Esophagus muscularis mucosa (tissue), 4 donors: ENCODE measurements around the gene CIT. TPM values are rescaled to one million over a fixed set of nuclear protein-coding genes. Genes with fewer than 3 reads are reported as not detected.

Experiments
- DNase-seq: peaks from one replicate; pipeline ENCODE4 v3.0.0-alpha.2; 2017; ENCODE audit errors: extremely low spot score
- H3K27ac ChIP-seq, 4 donors: fragments of 200-600 bp; sonication (generic); replicated peaks in 1 of 4; 1 replicate in 3 of 4; 2 replicates in 1 of 4; pipeline ENCODE4 v1.5.1; 2016 to 2019; ENCODE audit warnings: mild to moderate bottlenecking in 1 of 4
- H3K27me3 ChIP-seq, 4 donors: fragments of 200-600 bp; sonication (generic); one replicate each; pipeline versions ENCODE4 v1.5.1 to v1.6.0; 2016 to 2019
- H3K36me3 ChIP-seq, 4 donors: fragments of 200-600 bp; sonication (generic); one replicate each; pipeline ENCODE4 v1.5.1; 2016 to 2019
- H3K4me1 ChIP-seq, 4 donors: fragments of 200-600 bp; sonication (generic); one replicate each; pipeline ENCODE4 v1.5.1; 2016 to 2019
- H3K4me3 ChIP-seq, 4 donors: fragments of 200-600 bp; sonication (generic); 1 replicate in 2 of 4; 2 replicates in 2 of 4; pipeline ENCODE4 v1.5.1; 2016 to 2019; ENCODE audit warnings: mild to moderate bottlenecking in 4 of 4, moderate library complexity in 1 of 4
- H3K9me3 ChIP-seq, 4 donors: fragments of 200-600 bp; sonication (generic); 1 replicate in 3 of 4; 2 replicates in 1 of 4; pipeline ENCODE4 v1.5.1; 2016 to 2019
- CTCF ChIP-seq, 3 experiments: fragments of 200-600 bp in 2 of 3; fragments of 450-650 bp in 1 of 3; sonication (generic) in 2 of 3; IDR thresholded peaks; one replicate each; pipeline ENCODE4 v1.5.1; 2017 to 2019; ENCODE audit warnings: antibody characterized with exemption in 3 of 3, mild to moderate bottlenecking in 2 of 3, moderate library complexity in 1 of 3
- EP300 ChIP-seq: sonication (generic); formaldehyde crosslinking; IDR thresholded peaks from one replicate; pipeline ENCODE4 v1.6.1; 2017; ENCODE audit warnings: antibody characterized with exemption
- POLR2A ChIP-seq: fragments of 450-650 bp; IDR thresholded peaks from one replicate; pipeline ENCODE4 v1.6.1; 2017; ENCODE audit warnings: antibody characterized with exemption, moderate library complexity, mild to moderate bottlenecking, low read depth
- POLR2AphosphoS5 ChIP-seq, 2 donors: sonication (generic); formaldehyde crosslinking; IDR thresholded peaks; one replicate each; pipeline ENCODE4 v1.6.1; 2017; ENCODE audit warnings: antibody characterized with exemption in 2 of 2
- WGBS: methylation state at CpG from one replicate; pipeline ENCODE4 v1.1.5; 2018; 5-methylcytosine and 5-hydroxymethylcytosine counted together
- intact Hi-C: fragments of 100-400 bp; cut with DNase I; formaldehyde crosslinking; loops from one replicate; pipeline ENCODE4 v1.15.1; 2023
- total RNA-seq, 4 donors: library from RNA; depleted of rRNA; stranded (reverse); fragments of >200 nt; gene quantifications; one replicate each; pipeline versions ENCODE4 v1.1.0 to v1.2.1, GENCODE V29; 2016

The CIT gene
- total RNA-seq, 4 donors from 2014 or later, result 5.1 to 14.8 (median 5.8) TPM

- no peak overlapping the region for H3K27ac ChIP-seq
- no peak for DNase-seq
- H3K4me1 ChIP-seq, result peaks cover 0 to 21% (median 3%) of the 10 kb centered on the region in 4 donors
- no peak overlapping the region for H3K4me3 ChIP-seq
- 85% methylated on average over 2 of the region's 2 CpGs for WGBS
- H3K9me3 ChIP-seq, result peaks cover 0 to 9% (median 4%) of the 10 kb centered on the region in 4 donors
- TF ChIP-seq CTCF (IDR thresholded peaks at IDR 0.05), result no peak
- no peak for TF ChIP-seq POLR2AphosphoS5 (IDR thresholded peaks at IDR 0.05)
- H3K27me3 ChIP-seq, result no peaks in the 10 kb centered on the region
- intact Hi-C loops, result loop anchor here (10.0 kb wide), 1 partner anchor 117 kb away; the partner anchor contains the start of gene PRKAB1
- H3K36me3 ChIP-seq, result no peaks in the 10 kb centered on the region
Measured at GRCh38 chr12:119781804-119782203, 95.3 kb downstream of the CIT start.

GRCh38 chr12:119780786-119781434, 96.2 kb downstream of the CIT start:
- Histone ChIP-seq H3K27me3 (no peaks in the 10 kb centered on the region), H3K4me3 (no peak overlapping the region), H3K9me3 (peaks cover 0 to 9% (median 4%) of the 10 kb centered on the region in 4 donors), H3K36me3 (no peaks in the 10 kb centered on the region), H3K27ac (no peak overlapping the region), H3K4me1 (peaks cover 0 to 21% (median 3%) of the 10 kb centered on the region in 4 donors)
- peak; percentile 69 to 79 (median 70) for TF ChIP-seq CTCF (IDR thresholded peaks at IDR 0.05)
- peak in 1 of 2 donors; percentile 11 for TF ChIP-seq POLR2AphosphoS5 (IDR thresholded peaks at IDR 0.05)
- no peak for TF ChIP-seq POLR2A
- no peak for DNase-seq
- intact Hi-C loops, result loop anchor here (10.0 kb wide), 1 partner anchor 116 kb away; the partner anchor contains the start of gene PRKAB1
- 31% methylated on average over 8 of the region's 8 CpGs for WGBS

- Histone ChIP-seq H3K4me1 (peaks cover 0 to 14% (median under 1%) of the 10 kb centered on the region in 4 donors), H3K9me3 (no peaks in the 10 kb centered on the region), H3K27ac (no peak overlapping the region), H3K27me3 (no peaks in the 10 kb centered on the region), H3K4me3 (no peak overlapping the region), H3K36me3 (no peaks in the 10 kb centered on the region)
- TF ChIP-seq EP300 (no peak), CTCF (IDR thresholded peaks at IDR 0.05) (no peak), POLR2AphosphoS5 (IDR thresholded peaks at IDR 0.05) (no peak), POLR2A (no peak)
- DNase-seq, result no peak
- WGBS, result 95% methylated on average over 7 of the region's 7 CpGs
- intact Hi-C loops, result loop anchor here (10.0 kb wide), 1 partner anchor 81 kb away; no protein-coding TSS in a partner anchor
Measured at GRCh38 chr12:119775246-119775895, 101.7 kb downstream of the CIT start.

GRCh38 chr12:119772431-119772830, 104.7 kb downstream of the CIT start:
- TF ChIP-seq CTCF (IDR thresholded peaks at IDR 0.05), result no peak
- no peak for TF ChIP-seq POLR2A
- TF ChIP-seq EP300, result no peak
- no peak for TF ChIP-seq POLR2AphosphoS5 (IDR thresholded peaks at IDR 0.05)
- Histone ChIP-seq H3K27me3 (no peaks in the 10 kb centered on the region), H3K4me1 (peaks cover 0 to under 1% (median 0%) of the 10 kb centered on the region in 4 donors)

More at GRCh38 chr12:119772431-119772830, 104.7 kb downstream of the CIT start:
- DNase-seq, result no peak
- Histone ChIP-seq H3K9me3 (no peaks in the 10 kb centered on the region), H3K27ac (no peak overlapping the region), H3K36me3 (no peaks in the 10 kb centered on the region), H3K4me3 (no peak overlapping the region)
- WGBS, result 92% methylated on average over 4 of the region's 4 CpGs
- intact Hi-C loops, result loop anchor here (10.0 kb wide), 1 partner anchor 78 kb away; no protein-coding TSS in a partner anchor
